Measurements from ENCODE around the gene SHCBP1L.

SHCBP1L gene

GRCh38 chr1:182867861-182868260 is 85.1 kb downstream of the SHCBP1L start:
- H3K4me1 ChIP-seq (ENCODE audit: low read length), result no peaks in the 10 kb centered on the region
- H3F3A ChIP-seq (ENCODE audit: insufficient read depth, low read length), result no peaks in the 10 kb centered on the region; the same call in 1 of the 2 replicates
- no peak overlapping the region for H3K4me3 ChIP-seq (ENCODE audit: low read length)
- H3K9ac ChIP-seq (ENCODE audit: low read length), result no peak overlapping the region
- no peak overlapping the region for H2AFZ ChIP-seq (ENCODE audit: low read length)
- H4K20me1 ChIP-seq (ENCODE audit: insufficient read depth, low read length), result no peaks in the 10 kb centered on the region
- no peaks in the 10 kb centered on the region for H3K9me2 ChIP-seq (replicated peaks; ENCODE audit: insufficient read depth, low read length)
- TF ChIP-seq CTCF (IDR thresholded peaks at IDR 0.05; ENCODE audit: low read length) (no peak), EZH2phosphoT487 (IDR thresholded peaks at IDR 0.05; ENCODE audit: low read length) (no peak), EZH2 (optimal IDR thresholded peaks at IDR 0.05; ENCODE audit: low read depth, low read length) (no peak)
- H3K4me2 ChIP-seq (ENCODE audit: low read depth, low read length), result no peak overlapping the region
- H3K36me3 ChIP-seq (replicated peaks; ENCODE audit: insufficient read depth, low read length), result peaks cover 55% of the 10 kb centered on the region
- H3K27me3 ChIP-seq (replicated peaks; ENCODE audit: insufficient read depth, low read length), result no peaks in the 10 kb centered on the region
- H3K9me3 ChIP-seq (replicated peaks; ENCODE audit: insufficient read depth, low read length), result no peaks in the 10 kb centered on the region
- no peak for DNase-seq
- H3K27ac ChIP-seq (ENCODE audit: low read length), result no peak overlapping the region
- peaks cover 38% of the 10 kb centered on the region for H3K79me2 ChIP-seq (ENCODE audit: low read length)

- Histone ChIP-seq H3K4me3 (ENCODE audit: low read length) (no peak overlapping the region), H3K9ac (ENCODE audit: low read length) (no peak overlapping the region), H3K36me3 (replicated peaks; ENCODE audit: insufficient read depth, low read length) (peaks cover 57% of the 10 kb centered on the region), H3K4me2 (ENCODE audit: low read depth, low read length) (no peak overlapping the region), H3K9me3 (replicated peaks; ENCODE audit: insufficient read depth, low read length) (no peaks in the 10 kb centered on the region), H3K27me3 (replicated peaks; ENCODE audit: insufficient read depth, low read length) (no peaks in the 10 kb centered on the region), H3K9me2 (replicated peaks; ENCODE audit: insufficient read depth, low read length) (no peaks in the 10 kb centered on the region), H3F3A (ENCODE audit: insufficient read depth, low read length) (no peaks in the 10 kb centered on the region), H4K20me1 (ENCODE audit: insufficient read depth, low read length) (no peaks in the 10 kb centered on the region), H3K4me1 (ENCODE audit: low read length) (no peaks in the 10 kb centered on the region), H3K27ac (ENCODE audit: low read length) (no peak overlapping the region), H3K79me2 (ENCODE audit: low read length) (peaks cover 26% of the 10 kb centered on the region), H2AFZ (ENCODE audit: low read length) (no peak overlapping the region)
- TF ChIP-seq EZH2 (optimal IDR thresholded peaks at IDR 0.05; ENCODE audit: low read depth, low read length) (no peak), CTCF (IDR thresholded peaks at IDR 0.05; ENCODE audit: low read length) (no peak), EZH2phosphoT487 (IDR thresholded peaks at IDR 0.05; ENCODE audit: low read length) (no peak)
- DNase-seq, result no peak
Observed at GRCh38 chr1:182863940-182864339, 89.0 kb downstream of the SHCBP1L start.

GRCh38 chr1:182862827-182863226 is 90.1 kb downstream of the SHCBP1L start:
- Histone ChIP-seq H3K4me1 (ENCODE audit: low read length) (no peaks in the 10 kb centered on the region), H3K9me3 (replicated peaks; ENCODE audit: insufficient read depth, low read length) (no peaks in the 10 kb centered on the region), H3K9ac (ENCODE audit: low read length) (no peak overlapping the region), H4K20me1 (ENCODE audit: insufficient read depth, low read length) (no peaks in the 10 kb centered on the region), H3K79me2 (ENCODE audit: low read length) (peaks cover 37% of the 10 kb centered on the region), H3K27me3 (replicated peaks; ENCODE audit: insufficient read depth, low read length) (no peaks in the 10 kb centered on the region), H3K36me3 (replicated peaks; ENCODE audit: insufficient read depth, low read length) (peaks cover 62% of the 10 kb centered on the region), H2AFZ (ENCODE audit: low read length) (no peak overlapping the region), H3F3A (ENCODE audit: insufficient read depth, low read length) (no peaks in the 10 kb centered on the region), H3K4me2 (ENCODE audit: low read depth, low read length) (no peak overlapping the region), H3K27ac (ENCODE audit: low read length) (no peak overlapping the region), H3K9me2 (replicated peaks; ENCODE audit: insufficient read depth, low read length) (no peaks in the 10 kb centered on the region), H3K4me3 (ENCODE audit: low read length) (no peak overlapping the region)
- TF ChIP-seq EZH2 (optimal IDR thresholded peaks at IDR 0.05; ENCODE audit: low read depth, low read length) (no peak), CTCF (IDR thresholded peaks at IDR 0.05; ENCODE audit: low read length) (no peak), EZH2phosphoT487 (IDR thresholded peaks at IDR 0.05; ENCODE audit: low read length) (no peak)
- no peak for DNase-seq

Measured in MM.1S (cell line).